WERI-Rb-1 (cell line): ENCODE measurements around the gene SLFN11.
"Not testable (repeated sequence)": the region's sequence is repeated elsewhere in the genome, so short reads cannot be mapped to it uniquely, and the experiment has no call there.

Experiments
- DNase-seq: peaks from one replicate; pipeline ENCODE4 v3.0.0-alpha.2; 2020
- H3K27ac ChIP-seq: fragments of 250-450 bp; sonication (Bioruptor Pico); 2 replicates; pipeline ENCODE4 v1.5.1; 2020; ENCODE audit warnings: mild to moderate bottlenecking, moderate library complexity
- H3K27me3 ChIP-seq: fragments of 250-450 bp; sonication (Bioruptor Pico); 2 replicates; pipeline ENCODE4 v1.5.1; 2021; ENCODE audit warnings: mild to moderate bottlenecking, low read depth, moderate library complexity; ENCODE audit not compliant: insufficient read depth, severe bottlenecking
- H3K36me3 ChIP-seq: fragments of 250-450 bp; sonication (Bioruptor Pico); 2 replicates; pipeline ENCODE4 v1.5.1; 2020; ENCODE audit warnings: mild to moderate bottlenecking, moderate library complexity
- H3K4me3 ChIP-seq: 2 replicates; pipeline ENCODE4 v1.5.1; 2011; ENCODE audit warnings: low read depth, mild to moderate bottlenecking, control low read depth, low read length
- H3K9me3 ChIP-seq: fragments of 250-450 bp; sonication (Bioruptor Pico); 2 replicates; pipeline ENCODE4 v1.5.1; 2021; ENCODE audit warnings: mild to moderate bottlenecking, moderate library complexity; ENCODE audit not compliant: severe bottlenecking
- CTCF ChIP-seq: IDR thresholded peaks from 2 replicates; pipeline ENCODE4 v1.5.1; 2011; ENCODE audit warnings: low read depth, mild to moderate bottlenecking, control low read depth, inconsistent platforms, low read length

The SLFN11 gene

GRCh38 chr17:35341411-35341992 lies 31.9 kb downstream of the SLFN11 start:
- H3K9me3 ChIP-seq: no peaks in the 10 kb centered on the region
- H3K27me3 ChIP-seq: peaks cover 58% of the 10 kb centered on the region
- TF ChIP-seq CTCF: no peak
- no peak for DNase-seq
- no peak overlapping the region for H3K27ac ChIP-seq
- H3K36me3 ChIP-seq: no peaks in the 10 kb centered on the region
- H3K4me3 ChIP-seq: no peak overlapping the region

DNA sequence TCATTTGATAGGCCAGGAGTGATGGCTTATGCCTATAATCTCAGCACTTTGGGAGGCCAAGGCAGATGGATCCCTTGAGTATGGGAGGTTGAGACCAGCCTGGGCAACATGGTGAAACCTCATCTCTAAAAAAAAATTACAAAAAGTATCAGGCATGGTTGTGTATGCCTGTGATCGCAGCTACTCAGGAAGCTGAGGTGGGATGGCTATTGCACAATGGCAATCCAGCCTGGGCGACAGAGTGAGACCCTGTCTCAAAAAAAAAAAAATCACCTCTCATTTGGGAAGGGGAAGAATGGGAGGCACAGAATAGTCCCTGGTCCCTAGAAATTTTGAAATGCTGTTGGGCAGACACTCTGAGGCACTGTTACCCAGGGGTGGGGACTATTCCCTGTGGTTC lies 35.2 kb downstream of the SLFN11 start:
- H3K27me3 ChIP-seq: peaks cover 58% of the 10 kb centered on the region
- no peak for DNase-seq
- H3K9me3 ChIP-seq: no peaks in the 10 kb centered on the region
- H3K4me3 ChIP-seq: no peak overlapping the region
- no peaks in the 10 kb centered on the region for H3K36me3 ChIP-seq
- no peak for TF ChIP-seq CTCF
- no peak overlapping the region for H3K27ac ChIP-seq

GRCh38 chr17:35337364-35337763 lies 36.1 kb downstream of the SLFN11 start:
- no peaks in the 10 kb centered on the region for H3K36me3 ChIP-seq
- DNase-seq: no peak
- no peak for TF ChIP-seq CTCF

DNA sequence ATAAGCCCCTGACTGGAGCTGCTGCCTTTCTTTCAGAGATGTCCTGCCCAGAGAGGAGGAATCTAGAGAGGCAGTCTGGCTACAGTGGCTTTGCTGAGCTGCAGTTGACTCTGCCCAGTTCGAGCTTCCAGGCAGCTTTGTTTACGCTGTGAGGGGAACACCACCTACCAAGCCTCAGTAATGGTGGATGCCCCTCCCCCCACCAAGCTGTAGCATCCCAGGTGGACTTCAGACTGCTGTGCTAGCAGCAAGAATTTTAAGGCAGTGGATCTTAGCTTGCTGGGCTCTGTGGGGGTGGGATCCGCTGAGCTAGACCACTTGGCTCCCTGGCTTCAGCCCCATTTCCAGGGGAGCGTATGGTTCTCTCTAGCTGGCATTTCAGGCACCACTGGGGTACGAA lies 39.8 kb downstream of the SLFN11 start:
- not testable (repeated sequence) for H3K9me3 ChIP-seq, H3K36me3 ChIP-seq, H3K27ac ChIP-seq, DNase-seq, H3K4me3 ChIP-seq
- peaks cover 67% of the 10 kb centered on the region for H3K27me3 ChIP-seq

More at GRCh38 chr17:35337364-35337763, 36.1 kb downstream of the SLFN11 start:
- Histone ChIP-seq H3K27me3 (peaks cover 58% of the 10 kb centered on the region), H3K4me3 (no peak overlapping the region), H3K27ac (no peak overlapping the region), H3K9me3 (no peaks in the 10 kb centered on the region)

- Histone ChIP-seq H3K27me3 (peaks cover 51% of the 10 kb centered on the region), H3K9me3 (peaks cover 7% of the 10 kb centered on the region), H3K27ac (no peak overlapping the region), H3K4me3 (no peak overlapping the region), H3K36me3 (no peaks in the 10 kb centered on the region)
- no peak for DNase-seq
- no peak for TF ChIP-seq CTCF
Measured at GRCh38 chr17:35322749-35323148, 50.7 kb downstream of the SLFN11 start.

DNA sequence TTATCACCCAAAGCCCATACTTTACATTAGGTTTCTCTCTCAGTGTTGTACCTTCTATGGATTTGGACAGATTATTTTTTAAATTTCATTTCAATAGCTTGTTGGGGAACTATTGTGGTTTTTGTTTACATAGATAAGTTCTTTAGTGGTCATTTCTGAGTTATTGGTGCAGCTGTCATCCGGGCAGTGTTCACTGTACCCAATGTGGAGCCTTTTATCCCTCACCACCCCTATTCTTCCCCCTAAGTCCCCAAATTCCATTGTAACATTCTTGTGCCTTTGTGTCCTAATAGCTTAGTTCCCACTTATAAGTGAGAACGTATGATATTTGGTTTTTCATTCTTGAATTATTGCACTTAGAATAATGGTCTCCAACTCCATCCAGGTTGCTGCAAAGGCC lies 57.5 kb downstream of the SLFN11 start:
- Histone ChIP-seq H3K36me3 (no peaks in the 10 kb centered on the region), H3K27me3 (peaks cover 45% of the 10 kb centered on the region), H3K27ac (no peak overlapping the region), H3K4me3 (no peak overlapping the region), H3K9me3 (no peaks in the 10 kb centered on the region)
- DNase-seq: no peak
- TF ChIP-seq CTCF: no peak
